Endometrium (tissue), 2 donors: Measurements from ENCODE around the gene PPP1R12B.
"Not testable (repeated sequence)": the region's sequence is repeated elsewhere in the genome, so short reads cannot be mapped to it uniquely, and the experiment has no call there.

Experiments
- FAIRE-seq: peaks from 2 replicates; lab custom pipeline; 2012; peaks lifted over from hg19 to GRCh38; lab: Jason Lieb, UNC
- donor health status: control.
- donor health status: control.

The PPP1R12B gene

GRCh38 chr1:202531812-202532616 lies 183.5 kb downstream of the PPP1R12B start:
- not testable (repeated sequence) for FAIRE-seq

DNA sequence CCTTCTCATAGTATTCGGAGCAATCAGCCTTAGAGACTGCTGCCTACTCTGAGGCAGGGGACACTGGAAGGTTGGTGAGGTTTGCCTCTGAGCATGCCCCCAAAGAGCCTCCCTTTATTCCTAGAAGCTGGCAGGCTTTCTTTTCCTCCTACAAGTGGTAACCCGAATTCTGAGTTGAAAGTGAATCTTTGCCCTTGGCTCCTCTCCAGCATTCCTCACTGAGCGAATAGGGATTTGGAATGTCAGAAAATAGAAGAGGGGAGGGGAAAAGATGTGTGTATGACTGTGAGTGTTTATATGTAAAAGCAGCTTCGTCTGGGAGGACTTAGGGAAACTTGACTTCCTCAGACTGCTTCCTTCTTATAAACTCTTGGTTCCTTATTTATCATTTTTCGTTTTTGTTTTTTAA lies 190.7 kb downstream of the PPP1R12B start:
- peak; percentile 82 for FAIRE-seq

GRCh38 chr1:202539583-202539982 lies 191.1 kb downstream of the PPP1R12B start:
- not testable (repeated sequence) for FAIRE-seq

DNA sequence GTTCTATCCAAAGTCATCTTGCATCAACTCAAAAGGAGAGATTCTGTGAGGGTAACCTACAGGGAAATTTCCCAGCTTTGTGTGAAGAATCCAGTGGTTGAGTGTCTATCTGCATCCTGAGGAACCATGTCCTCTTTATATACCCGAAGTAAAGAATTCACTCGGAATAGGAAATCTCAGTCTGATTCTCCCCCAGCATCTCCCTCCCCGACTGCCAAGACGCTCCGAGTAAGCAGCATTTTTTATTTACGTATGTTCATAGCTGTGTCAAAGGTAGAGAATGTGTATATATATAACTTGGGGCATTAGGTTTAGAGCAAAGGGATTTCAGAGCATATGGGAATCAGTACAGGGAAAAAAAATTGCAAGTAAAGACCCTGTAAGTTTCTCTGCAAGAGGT lies 191.5 kb downstream of the PPP1R12B start:
- FAIRE-seq, result no peak

- FAIRE-seq, result no peak
Observed at GRCh38 chr1:202540448-202540847, 191.9 kb downstream of the PPP1R12B start.

GRCh38 chr1:202540858-202541257 lies 192.4 kb downstream of the PPP1R12B start:
- not testable (repeated sequence) for FAIRE-seq

DNA sequence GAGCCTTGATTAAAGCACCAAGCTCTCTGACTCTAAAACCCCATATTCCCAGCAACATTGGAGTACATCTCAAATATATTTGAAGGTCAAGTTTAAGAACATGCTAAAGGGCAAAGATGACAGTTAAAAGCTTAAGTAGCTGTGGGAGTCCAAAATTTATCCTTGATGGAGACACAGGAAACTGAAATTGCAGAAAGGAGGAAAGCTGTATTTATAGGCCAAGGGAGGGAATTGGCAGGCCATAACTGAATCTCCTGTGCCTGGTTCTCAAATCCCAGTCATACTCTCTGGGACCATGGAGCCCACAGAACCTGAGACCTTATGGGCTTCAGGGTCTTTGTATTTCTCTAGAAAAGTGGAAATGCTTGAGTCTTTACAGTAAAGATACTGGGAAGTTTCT lies 193.9 kb downstream of the PPP1R12B start:
- FAIRE-seq, result not testable (repeated sequence)

GRCh38 chr1:202543537-202543936 lies 195.0 kb downstream of the PPP1R12B start:
- FAIRE-seq, result not testable (repeated sequence)

- FAIRE-seq, result not testable (repeated sequence)
Observed at GRCh38 chr1:202544766-202545449, 196.4 kb downstream of the PPP1R12B start.

- FAIRE-seq, result not testable (repeated sequence)
Observed at GRCh38 chr1:202545647-202546303, 197.3 kb downstream of the PPP1R12B start.

- not testable (repeated sequence) for FAIRE-seq
Observed at GRCh38 chr1:202546377-202546776, 197.9 kb downstream of the PPP1R12B start.

GRCh38 chr1:202546796-202547195 lies 198.3 kb downstream of the PPP1R12B start:
- FAIRE-seq, result not testable (repeated sequence)

- no peak for FAIRE-seq
Observed at GRCh38 chr1:202547215-202547614, 198.7 kb downstream of the PPP1R12B start.

DNA sequence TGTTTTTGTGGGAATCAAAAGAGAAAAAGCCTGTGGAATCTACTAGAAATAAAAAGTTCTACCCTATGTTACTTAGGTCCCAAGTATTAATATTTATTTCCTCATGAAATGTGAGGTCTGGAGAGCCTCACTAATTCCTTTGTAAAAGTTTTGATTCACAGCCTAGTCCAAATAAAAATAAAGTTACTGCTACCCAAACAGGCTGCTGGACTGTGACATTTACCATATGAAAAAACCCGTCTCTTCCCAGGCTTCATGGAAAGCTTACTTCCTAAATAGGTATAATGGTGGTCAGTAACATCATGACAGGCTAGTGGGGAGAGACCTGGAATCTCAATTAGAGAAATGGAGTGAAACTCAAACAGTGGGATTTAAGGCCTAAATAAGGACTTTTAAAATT lies 201.6 kb downstream of the PPP1R12B start:
- peak; percentile 43 for FAIRE-seq

- no peak for FAIRE-seq
Observed at GRCh38 chr1:202551683-202552082, 203.2 kb downstream of the PPP1R12B start.

DNA sequence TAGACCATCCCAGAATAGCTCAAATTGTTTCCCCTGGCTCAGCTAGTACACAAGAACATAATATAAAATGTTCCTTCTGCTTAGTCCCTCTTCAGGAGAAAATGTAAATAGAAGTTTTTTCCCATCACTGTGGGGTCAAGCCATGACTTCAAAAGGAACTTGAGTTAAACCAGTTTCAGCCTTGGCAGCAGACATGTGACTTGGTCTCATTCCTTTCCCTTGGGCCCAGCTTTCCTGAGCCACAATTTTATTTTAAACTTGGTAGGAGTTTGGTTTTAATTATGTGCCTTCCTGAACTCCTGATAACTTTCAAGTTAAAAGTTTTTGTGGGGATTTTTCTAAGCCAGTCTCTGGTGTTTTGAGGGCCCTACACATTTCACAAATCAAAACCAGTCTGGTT lies 204.1 kb downstream of the PPP1R12B start:
- peak; percentile 61 for FAIRE-seq

DNA sequence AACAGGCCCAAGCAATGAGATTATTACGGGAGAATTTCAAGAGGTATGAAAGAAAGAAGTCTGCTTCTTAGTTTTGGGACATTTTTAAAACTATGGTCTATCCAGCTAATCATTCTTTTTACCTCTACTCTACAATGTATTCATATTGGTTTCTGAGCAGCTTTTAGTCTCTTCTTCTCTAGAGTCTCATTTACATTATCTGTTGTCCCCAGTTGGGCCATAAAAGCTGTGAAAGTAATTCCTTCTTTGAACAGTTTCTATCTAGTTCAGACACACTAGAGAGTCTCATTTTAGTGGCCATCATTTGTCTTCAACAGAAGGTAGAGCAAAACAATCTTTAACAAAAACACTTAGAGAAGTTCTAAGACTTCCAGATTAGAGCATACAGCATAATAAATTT lies 204.6 kb downstream of the PPP1R12B start:
- FAIRE-seq, result peak; percentile 59

DNA sequence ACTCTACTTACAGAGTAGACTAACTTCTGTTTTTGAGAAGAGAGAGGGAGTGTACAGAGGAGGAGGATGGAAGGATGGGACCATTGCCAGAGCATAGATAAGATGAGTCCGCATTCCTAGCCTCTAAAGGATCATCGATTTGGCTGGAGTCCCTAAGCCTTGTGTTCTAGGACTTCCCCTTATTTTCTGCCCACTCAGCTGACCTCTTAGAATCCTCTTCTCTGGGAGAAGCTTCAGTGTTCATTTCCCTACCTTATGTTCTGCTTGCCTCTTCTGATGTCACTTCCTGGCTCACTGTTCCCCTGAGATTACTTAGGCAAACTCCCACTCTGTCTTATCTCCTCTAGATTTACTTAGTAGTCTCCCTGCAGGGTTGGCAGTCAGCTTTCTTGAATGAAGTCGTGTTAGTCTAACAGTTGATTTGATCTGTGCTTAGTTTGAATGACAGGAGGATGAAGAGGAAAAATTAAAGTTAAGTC lies 205.1 kb downstream of the PPP1R12B start:
- FAIRE-seq, result no peak

DNA sequence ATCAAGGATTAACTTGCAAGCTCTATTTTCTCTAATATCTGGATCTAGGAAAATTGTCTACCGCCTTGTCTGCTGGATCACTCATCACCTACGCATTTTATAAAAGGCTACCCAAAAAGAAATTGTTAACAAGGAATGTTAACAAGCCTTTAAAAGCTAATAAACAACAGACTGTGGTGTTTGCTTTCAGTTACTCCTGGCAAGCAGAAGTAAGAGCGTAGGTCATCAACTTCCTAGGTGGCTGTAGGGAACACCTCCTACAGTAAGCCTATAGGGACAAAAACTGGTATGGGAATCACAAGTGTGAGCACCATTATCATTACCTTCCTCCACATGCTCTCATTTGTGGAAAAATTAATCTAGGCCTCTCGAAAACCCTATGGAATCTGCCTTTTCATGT lies 206.1 kb downstream of the PPP1R12B start:
- peak; percentile 91 for FAIRE-seq

DNA sequence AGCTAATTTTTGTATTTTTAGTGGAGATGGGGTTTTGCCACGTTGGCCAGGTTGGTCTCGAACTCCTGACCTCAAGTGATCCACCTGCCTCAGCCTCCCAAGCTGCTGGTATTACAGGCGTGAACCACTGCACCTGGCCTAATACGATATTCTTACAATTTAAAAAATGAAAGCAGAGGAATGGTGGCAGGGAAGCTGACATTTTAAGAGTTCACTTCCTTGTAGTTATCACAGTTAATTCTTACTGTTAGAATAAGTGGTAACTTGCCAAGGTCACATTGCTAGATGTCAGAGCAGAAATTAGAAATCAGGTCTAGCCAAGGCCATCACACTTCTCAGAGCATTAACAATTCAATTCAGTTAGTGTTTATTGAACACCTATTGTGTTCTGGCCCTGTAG lies 207.5 kb downstream of the PPP1R12B start:
- peak; percentile 66 for FAIRE-seq

GRCh38 chr1:202557662-202558061 lies 209.2 kb downstream of the PPP1R12B start:
- not testable (repeated sequence) for FAIRE-seq

- no peak for FAIRE-seq
Observed at GRCh38 chr1:202561240-202561639, 212.7 kb downstream of the PPP1R12B start.
